ENCODE data around the gene RNF135. TPM values are rescaled to one million over a fixed set of nuclear protein-coding genes. Genes with fewer than 3 reads are reported as not detected.
"Not testable (repeated sequence)": the region's sequence is repeated elsewhere in the genome, so short reads cannot be mapped to it uniquely, and the experiment has no call there.

Gene RNF135
- total RNA-seq, 2 experiments from 2014 or later, result 5.0 to 5.4 TPM

- DNase-seq, result no peak
- no peaks in the 10 kb centered on the region for H3K9me3 Mint-ChIP-seq
- H3K27ac Mint-ChIP-seq, result no peak overlapping the region
- peaks cover 4% of the 10 kb centered on the region for H3K36me3 Mint-ChIP-seq (ENCODE audit: low read depth)
- CTCF ChIA-PET, result no interaction called here
- H3K27me3 Mint-ChIP-seq (ENCODE audit: low read depth), result no peaks in the 10 kb centered on the region
- H3K4me3 Mint-ChIP-seq, result no peak overlapping the region
- intact Hi-C loops (cut with micrococcal nuclease), result no loop called here
- H3K4me1 Mint-ChIP-seq (ENCODE audit: low read depth), result no peaks in the 10 kb centered on the region
These were observed 21.7 kb downstream of the RNF135 start for GRCh38 chr17:30992551-30992950.

- H3K9me3 Mint-ChIP-seq, result no peaks in the 10 kb centered on the region
- H3K27ac Mint-ChIP-seq, result no peak overlapping the region
- intact Hi-C loops (cut with micrococcal nuclease), result no loop called here
- no peaks in the 10 kb centered on the region for H3K4me1 Mint-ChIP-seq (ENCODE audit: low read depth)
- H3K27me3 Mint-ChIP-seq (ENCODE audit: low read depth), result no peaks in the 10 kb centered on the region
- no peak overlapping the region for H3K4me3 Mint-ChIP-seq
- CTCF ChIA-PET, result interaction anchor here (0.6 to 0.7 kb wide), 2 partner anchors 24 to 27 kb away, joined by 3 to 5 read pairs; no protein-coding TSS in a partner anchor
- DNase-seq, result no peak
- H3K36me3 Mint-ChIP-seq (ENCODE audit: low read depth), result peaks cover 3% of the 10 kb centered on the region
These were observed 24.5 kb downstream of the RNF135 start for GRCh38 chr17:30995347-30995746.

GRCh38 chr17:30996486-30996885 is 25.6 kb downstream of the RNF135 start:
- H3K4me3 Mint-ChIP-seq, result no peak overlapping the region
- H3K36me3 Mint-ChIP-seq (ENCODE audit: low read depth), result peaks cover 1% of the 10 kb centered on the region

GRCh38 chr17:30997270-30997669 is 26.4 kb downstream of the RNF135 start:
- Mint-ChIP-seq H3K27ac (no peak overlapping the region), H3K36me3 (ENCODE audit: low read depth) (peaks cover 1% of the 10 kb centered on the region), H3K4me1 (ENCODE audit: low read depth) (no peaks in the 10 kb centered on the region), H3K4me3 (no peak overlapping the region), H3K27me3 (ENCODE audit: low read depth) (no peaks in the 10 kb centered on the region), H3K9me3 (no peaks in the 10 kb centered on the region)
- CTCF ChIA-PET, result no interaction called here
- no peak for DNase-seq
- intact Hi-C loops (cut with micrococcal nuclease), result no loop called here

More at GRCh38 chr17:30996486-30996885, 25.6 kb downstream of the RNF135 start:
- Mint-ChIP-seq H3K9me3 (no peaks in the 10 kb centered on the region), H3K27ac (no peak overlapping the region), H3K27me3 (ENCODE audit: low read depth) (no peaks in the 10 kb centered on the region), H3K4me1 (ENCODE audit: low read depth) (no peaks in the 10 kb centered on the region)
- DNase-seq, result no peak
- intact Hi-C loops (cut with micrococcal nuclease), result no loop called here
- CTCF ChIA-PET, result no interaction called here

GRCh38 chr17:30997842-30998241 is 27.0 kb downstream of the RNF135 start:
- no peaks in the 10 kb centered on the region for H3K27me3 Mint-ChIP-seq (ENCODE audit: low read depth)
- no peaks in the 10 kb centered on the region for H3K9me3 Mint-ChIP-seq
- H3K4me1 Mint-ChIP-seq (ENCODE audit: low read depth), result no peaks in the 10 kb centered on the region
- intact Hi-C loops (cut with micrococcal nuclease), result no loop called here
- peaks cover 1% of the 10 kb centered on the region for H3K36me3 Mint-ChIP-seq (ENCODE audit: low read depth)
- no peak overlapping the region for H3K27ac Mint-ChIP-seq
- no peak for DNase-seq
- CTCF ChIA-PET, result interaction anchor here (0.6 kb wide), 1 partner anchor 185 kb away, joined by 3 read pairs; no protein-coding TSS in a partner anchor
- no peak overlapping the region for H3K4me3 Mint-ChIP-seq

GRCh38 chr17:31002047-31002446 is 31.2 kb downstream of the RNF135 start:
- no peak overlapping the region for H3K4me3 Mint-ChIP-seq
- H3K4me1 Mint-ChIP-seq (ENCODE audit: low read depth), result no peaks in the 10 kb centered on the region
- H3K27ac Mint-ChIP-seq, result no peak overlapping the region
- peaks cover 1% of the 10 kb centered on the region for H3K36me3 Mint-ChIP-seq (ENCODE audit: low read depth)
- H3K27me3 Mint-ChIP-seq (ENCODE audit: low read depth), result no peaks in the 10 kb centered on the region
- CTCF ChIA-PET, result no interaction called here
- DNase-seq, result no peak
- no peaks in the 10 kb centered on the region for H3K9me3 Mint-ChIP-seq
- intact Hi-C loops (cut with micrococcal nuclease), result no loop called here

- DNase-seq, result no peak
- CTCF ChIA-PET, result no interaction called here
- H3K27ac Mint-ChIP-seq, result no peak overlapping the region
- no peaks in the 10 kb centered on the region for H3K27me3 Mint-ChIP-seq (ENCODE audit: low read depth)
- intact Hi-C loops (cut with micrococcal nuclease), result no loop called here
- H3K9me3 Mint-ChIP-seq, result no peaks in the 10 kb centered on the region
- H3K4me3 Mint-ChIP-seq, result no peak overlapping the region
- peaks cover 6% of the 10 kb centered on the region for H3K4me1 Mint-ChIP-seq (ENCODE audit: low read depth)
- H3K36me3 Mint-ChIP-seq (ENCODE audit: low read depth), result peaks cover 1% of the 10 kb centered on the region
These were observed 32.5 kb downstream of the RNF135 start for GRCh38 chr17:31003225-31003866.

- no peak overlapping the region for H3K4me3 Mint-ChIP-seq
- intact Hi-C loops (cut with micrococcal nuclease), result no loop called here
- CTCF ChIA-PET, result no interaction called here
These were observed 33.3 kb downstream of the RNF135 start for GRCh38 chr17:31004160-31004559.

GRCh38 chr17:31007695-31008373 is 37.0 kb downstream of the RNF135 start:
- CTCF ChIA-PET, result interaction anchor here (0.6 to 1.0 kb wide), 3 partner anchors 10 to 401 kb away, joined by 3 to 7 read pairs (median 4); no protein-coding TSS in a partner anchor
- H3K9me3 Mint-ChIP-seq, result no peaks in the 10 kb centered on the region

More at GRCh38 chr17:31004160-31004559, 33.3 kb downstream of the RNF135 start:
- H3K27ac Mint-ChIP-seq, result no peak overlapping the region
- H3K9me3 Mint-ChIP-seq, result no peaks in the 10 kb centered on the region
- no peaks in the 10 kb centered on the region for H3K27me3 Mint-ChIP-seq (ENCODE audit: low read depth)
- DNase-seq, result no peak
- peaks cover 9% of the 10 kb centered on the region for H3K4me1 Mint-ChIP-seq (ENCODE audit: low read depth)
- peaks cover 5% of the 10 kb centered on the region for H3K36me3 Mint-ChIP-seq (ENCODE audit: low read depth)

GRCh38 chr17:31008374-31009041 is 37.7 kb downstream of the RNF135 start:
- DNase-seq, result peak; percentile 65
- CTCF ChIA-PET, result interaction anchor here (0.6 to 1.0 kb wide), 3 partner anchors 9 to 208 kb away, joined by 3 to 4 read pairs (median 3); no protein-coding TSS in a partner anchor
- intact Hi-C loops (cut with micrococcal nuclease), result loop anchor here (2.0 to 5.0 kb wide), 3 partner anchors 36 to 309 kb away; partner anchors contain the start of genes RNF135 and TEFM
- H3K27me3 Mint-ChIP-seq (ENCODE audit: low read depth), result peaks cover 2% of the 10 kb centered on the region
- H3K4me3 Mint-ChIP-seq, result peak overlapping the region; percentile 85
- H3K27ac Mint-ChIP-seq, result peak overlapping the region; percentile 82
- H3K36me3 Mint-ChIP-seq (ENCODE audit: low read depth), result peaks cover 5% of the 10 kb centered on the region
- no peaks in the 10 kb centered on the region for H3K9me3 Mint-ChIP-seq
- H3K4me1 Mint-ChIP-seq (ENCODE audit: low read depth), result peaks cover 15% of the 10 kb centered on the region

More at GRCh38 chr17:31007695-31008373, 37.0 kb downstream of the RNF135 start:
- Mint-ChIP-seq H3K27ac (peak overlapping the region; percentile 47), H3K4me1 (ENCODE audit: low read depth) (peaks cover 15% of the 10 kb centered on the region), H3K27me3 (ENCODE audit: low read depth) (peaks cover 2% of the 10 kb centered on the region), H3K4me3 (peak overlapping the region; percentile 85), H3K36me3 (ENCODE audit: low read depth) (peaks cover 5% of the 10 kb centered on the region)
- intact Hi-C loops (cut with micrococcal nuclease), result loop anchor here (2.0 to 5.0 kb wide), 3 partner anchors 36 to 309 kb away; partner anchors contain the start of genes RNF135 and TEFM
- no peak for DNase-seq

- Mint-ChIP-seq H3K4me3 (peak overlapping the region; percentile 85), H3K4me1 (ENCODE audit: low read depth) (peaks cover 15% of the 10 kb centered on the region), H3K27ac (peak overlapping the region; percentile 82)
- CTCF ChIA-PET, result interaction anchor here (0.6 to 1.0 kb wide), 2 partner anchors 163 to 207 kb away, joined by 3 read pairs; no protein-coding TSS in a partner anchor
- intact Hi-C loops (cut with micrococcal nuclease), result loop anchor here (2.0 to 5.0 kb wide), 3 partner anchors 37 to 308 kb away; partner anchors contain the start of genes RNF135 and TEFM
- not testable (repeated sequence) for H3K27me3 Mint-ChIP-seq (ENCODE audit: low read depth); H3K9me3 Mint-ChIP-seq; H3K36me3 Mint-ChIP-seq (ENCODE audit: low read depth)
- peak; percentile 46 for DNase-seq
These were observed 38.3 kb downstream of the RNF135 start for GRCh38 chr17:31009042-31009702.

GRCh38 chr17:31010014-31010413 is 39.2 kb downstream of the RNF135 start:
- CTCF ChIA-PET; H3K27me3 Mint-ChIP-seq (ENCODE audit: low read depth); H3K36me3 Mint-ChIP-seq (ENCODE audit: low read depth); H3K27ac Mint-ChIP-seq; DNase-seq; H3K9me3 Mint-ChIP-seq: not testable (repeated sequence)
- intact Hi-C loops (cut with micrococcal nuclease), result loop anchor here (5.0 kb wide), 1 partner anchor 57 kb away; no protein-coding TSS in a partner anchor
- Mint-ChIP-seq H3K4me1 (ENCODE audit: low read depth) (peaks cover 15% of the 10 kb centered on the region), H3K4me3 (peak overlapping the region; percentile 44)
